ENCODE data around the gene USP32. TPM values are rescaled to one million over a fixed set of nuclear protein-coding genes. Genes with fewer than 3 reads are reported as not detected.
"Not testable (repeated sequence)": the region's sequence is repeated elsewhere in the genome, so short reads cannot be mapped to it uniquely, and the experiment has no call there.

USP32 gene
- total and polyA plus RNA-seq, 2 donors (not counting 3 experiments of a cell fraction or from before 2014, with no cell fraction given), result 15.7 to 52.9 TPM

- Histone ChIP-seq H3K36me3 (ENCODE audit: control insufficient read depth in 2 of 2, extremely low read depth in 1 of 2, insufficient read depth in 2 of 2, low read length in 2 of 2) (peaks cover 5 to 13% of the 10 kb centered on the region in 2 experiments), H3K4me3 (replicated peaks in 1 of 3; ENCODE audit: insufficient read depth in 1 of 3, low read depth in 1 of 3, low read length in 3 of 3) (no peak overlapping the region), H4K20me1 (replicated peaks; ENCODE audit: control insufficient read depth, extremely low read depth, insufficient read depth, low read length) (no peaks in the 10 kb centered on the region), H3K9me3 (replicated peaks; ENCODE audit: control insufficient read depth, insufficient read depth, low read length) (no peaks in the 10 kb centered on the region), H3K9me1 (replicated peaks; ENCODE audit: control insufficient read depth, extremely low read depth, insufficient read depth, low read length) (peaks cover 2% of the 10 kb centered on the region), H3K27ac (ENCODE audit: insufficient read depth, low read depth, low read length) (no peak overlapping the region), H3K4me1 (ENCODE audit: control insufficient read depth, extremely low read depth, insufficient read depth, low read length) (peaks cover 10% of the 10 kb centered on the region), H3K79me2 (ENCODE audit: control insufficient read depth, insufficient read depth, low read length) (no peaks in the 10 kb centered on the region), H3K27me3 (ENCODE audit: control insufficient read depth in 2 of 2, insufficient read depth in 2 of 2, low read length in 2 of 2) (no peaks in the 10 kb centered on the region), H2AFZ (ENCODE audit: low read depth, low read length) (no peak overlapping the region), H3K9ac (replicated peaks; ENCODE audit: extremely low read depth, insufficient read depth, low read length) (no peak overlapping the region), H3K4me2 (ENCODE audit: insufficient read depth, low read length) (no peak overlapping the region)
- DNase-seq (ENCODE audit: low read depth, low spot score) (peak; percentile 73), FAIRE-seq (no peak)
- intact Hi-C loops (cut with micrococcal nuclease), result no loop called here
- TF ChIP-seq MAX (IDR thresholded peaks at IDR 0.05; ENCODE audit: insufficient read depth, insufficient read length) (no peak), JUN (IDR thresholded peaks at IDR 0.05; ENCODE audit: borderline replicate concordance, insufficient read depth, insufficient read length, low read depth) (no peak), GATA2 (IDR thresholded peaks at IDR 0.05; ENCODE audit: insufficient read depth, insufficient read length, low read depth, low read length) (no peak), CTCF (IDR thresholded peaks at IDR 0.05; ENCODE audit: extremely low read depth in 1 of 2, insufficient read depth in 1 of 2, low read depth in 1 of 2, low read length in 2 of 2) (no peak), EZH2 (IDR thresholded peaks at IDR 0.05; ENCODE audit: borderline replicate concordance, low read depth, low read length, severe bottlenecking) (no peak), POLR2A (IDR thresholded peaks at IDR 0.05; ENCODE audit: low read depth, low read length) (no peak), POLR2AphosphoS5 (IDR thresholded peaks at IDR 0.05; ENCODE audit: insufficient read depth, low read depth, low read length) (no peak), MYC (IDR thresholded peaks at IDR 0.05; ENCODE audit: low read depth, low read length) (no peak), FOS (IDR thresholded peaks at IDR 0.05; ENCODE audit: borderline replicate concordance, insufficient read depth, low read length) (no peak)
- POLR2A ChIA-PET, result no interaction called here
- CTCF ChIA-PET, result interaction anchor here (1.1 to 1.5 kb wide), 2 partner anchors 32 to 80 kb away, joined by 3 read pairs; no protein-coding TSS in a partner anchor
- no TSS peak for BruUV-seq (replicated peaks)
- dilution Hi-C loops (cut with MboI; ENCODE audit: extremely low pct_ligation_motif_present, low sequenced_read_pairs), result no loop called here
Observed at GRCh38 chr17:60223456-60223855, 168.5 kb downstream of the USP32 start.

- dilution Hi-C loops (cut with MboI; ENCODE audit: extremely low pct_ligation_motif_present, low sequenced_read_pairs); H3K79me2 ChIP-seq (ENCODE audit: control insufficient read depth, insufficient read depth, low read length): not testable (repeated sequence)
Observed at GRCh38 chr17:60218774-60219173, 173.2 kb downstream of the USP32 start.

GRCh38 chr17:60215895-60216294 lies 176.0 kb downstream of the USP32 start:
- H3K4me3 ChIP-seq (replicated peaks in 1 of 3; ENCODE audit: insufficient read depth in 1 of 3, low read depth in 1 of 3, low read length in 3 of 3); H3K9me3 ChIP-seq (replicated peaks; ENCODE audit: control insufficient read depth, insufficient read depth, low read length); H3K9ac ChIP-seq (replicated peaks; ENCODE audit: extremely low read depth, insufficient read depth, low read length); H3K4me1 ChIP-seq (ENCODE audit: control insufficient read depth, extremely low read depth, insufficient read depth, low read length); DNase-seq (ENCODE audit: low read depth, low spot score); H3K36me3 ChIP-seq (ENCODE audit: control insufficient read depth in 2 of 2, extremely low read depth in 1 of 2, insufficient read depth in 2 of 2, low read length in 2 of 2); H2AFZ ChIP-seq (ENCODE audit: low read depth, low read length); H3K79me2 ChIP-seq (ENCODE audit: control insufficient read depth, insufficient read depth, low read length); dilution Hi-C loops (cut with MboI; ENCODE audit: extremely low pct_ligation_motif_present, low sequenced_read_pairs); H3K9me1 ChIP-seq (replicated peaks; ENCODE audit: control insufficient read depth, extremely low read depth, insufficient read depth, low read length); H3K27ac ChIP-seq (ENCODE audit: insufficient read depth, low read depth, low read length); POLR2A ChIA-PET; H3K27me3 ChIP-seq (ENCODE audit: control insufficient read depth in 2 of 2, insufficient read depth in 2 of 2, low read length in 2 of 2); H3K4me2 ChIP-seq (ENCODE audit: insufficient read depth, low read length); BruUV-seq (replicated peaks); intact Hi-C loops (cut with micrococcal nuclease); CTCF ChIA-PET; H4K20me1 ChIP-seq (replicated peaks; ENCODE audit: control insufficient read depth, extremely low read depth, insufficient read depth, low read length); FAIRE-seq: not testable (repeated sequence)

More at GRCh38 chr17:60218774-60219173, 173.2 kb downstream of the USP32 start:
- H2AFZ ChIP-seq (ENCODE audit: low read depth, low read length); BruUV-seq (replicated peaks); H3K36me3 ChIP-seq (ENCODE audit: control insufficient read depth in 2 of 2, extremely low read depth in 1 of 2, insufficient read depth in 2 of 2, low read length in 2 of 2); H3K9ac ChIP-seq (replicated peaks; ENCODE audit: extremely low read depth, insufficient read depth, low read length); H3K9me1 ChIP-seq (replicated peaks; ENCODE audit: control insufficient read depth, extremely low read depth, insufficient read depth, low read length); DNase-seq (ENCODE audit: low read depth, low spot score); H3K9me3 ChIP-seq (replicated peaks; ENCODE audit: control insufficient read depth, insufficient read depth, low read length); POLR2A ChIA-PET; H3K4me2 ChIP-seq (ENCODE audit: insufficient read depth, low read length); H4K20me1 ChIP-seq (replicated peaks; ENCODE audit: control insufficient read depth, extremely low read depth, insufficient read depth, low read length); H3K27ac ChIP-seq (ENCODE audit: insufficient read depth, low read depth, low read length); FAIRE-seq; intact Hi-C loops (cut with micrococcal nuclease); H3K27me3 ChIP-seq (ENCODE audit: control insufficient read depth in 2 of 2, insufficient read depth in 2 of 2, low read length in 2 of 2); H3K4me3 ChIP-seq (replicated peaks in 1 of 3; ENCODE audit: insufficient read depth in 1 of 3, low read depth in 1 of 3, low read length in 3 of 3); H3K4me1 ChIP-seq (ENCODE audit: control insufficient read depth, extremely low read depth, insufficient read depth, low read length): not testable (repeated sequence)
- CTCF ChIA-PET, result interaction anchor here (0.6 kb wide), 1 partner anchor 11 kb away, joined by 4 read pairs; no protein-coding TSS in a partner anchor

All from endothelial cell of umbilical vein (primary cell).